ENCODE measurements around the gene SLAMF1. TPM values are rescaled to one million over a fixed set of nuclear protein-coding genes. Genes with fewer than 3 reads are reported as not detected.
"Not testable (repeated sequence)": the region's sequence is repeated elsewhere in the genome, so short reads cannot be mapped to it uniquely, and the experiment has no call there.

SLAMF1 gene
- total RNA-seq, 1 donor from 2014 or later: 6.9 TPM

- H3K36me3 ChIP-seq: no peaks in the 10 kb centered on the region
- no peaks in the 10 kb centered on the region for H3K9me3 ChIP-seq
- H3K27me3 ChIP-seq: no peaks in the 10 kb centered on the region
- intact Hi-C loops (cut with DNase I): no loop called here
- no peaks in the 10 kb centered on the region for H3K4me1 ChIP-seq
- no peak for TF ChIP-seq POLR2A (IDR thresholded peaks at IDR 0.05)
- no peak for TF ChIP-seq POLR2AphosphoS5 (IDR thresholded peaks at IDR 0.05; ENCODE audit: insufficient read depth in 1 of 2, low read depth in 1 of 2)
- no peak for TF ChIP-seq CTCF (IDR thresholded peaks at IDR 0.05)
- DNase-seq (ENCODE audit: extremely low spot score in 2 of 2): no peak
- no peak overlapping the region for H3K27ac ChIP-seq
- H3K4me3 ChIP-seq: no peak overlapping the region
Observed at GRCh38 chr1:160569806-160570205, 77.0 kb downstream of the SLAMF1 start.

- H3K27ac ChIP-seq: no peak overlapping the region
- TF ChIP-seq POLR2AphosphoS5 (IDR thresholded peaks at IDR 0.05; ENCODE audit: insufficient read depth in 1 of 2, low read depth in 1 of 2) (no peak), POLR2A (IDR thresholded peaks at IDR 0.05) (no peak), CTCF (IDR thresholded peaks at IDR 0.05) (no peak)
- no peak for DNase-seq (ENCODE audit: extremely low spot score in 2 of 2)
- intact Hi-C loops (cut with DNase I): no loop called here
- no peaks in the 10 kb centered on the region for H3K4me1 ChIP-seq
- no peak overlapping the region for H3K4me3 ChIP-seq
- no peaks in the 10 kb centered on the region for H3K9me3 ChIP-seq
- H3K36me3 ChIP-seq: no peaks in the 10 kb centered on the region
- no peaks in the 10 kb centered on the region for H3K27me3 ChIP-seq
Observed at GRCh38 chr1:160567858-160568682, 78.8 kb downstream of the SLAMF1 start.

DNA sequence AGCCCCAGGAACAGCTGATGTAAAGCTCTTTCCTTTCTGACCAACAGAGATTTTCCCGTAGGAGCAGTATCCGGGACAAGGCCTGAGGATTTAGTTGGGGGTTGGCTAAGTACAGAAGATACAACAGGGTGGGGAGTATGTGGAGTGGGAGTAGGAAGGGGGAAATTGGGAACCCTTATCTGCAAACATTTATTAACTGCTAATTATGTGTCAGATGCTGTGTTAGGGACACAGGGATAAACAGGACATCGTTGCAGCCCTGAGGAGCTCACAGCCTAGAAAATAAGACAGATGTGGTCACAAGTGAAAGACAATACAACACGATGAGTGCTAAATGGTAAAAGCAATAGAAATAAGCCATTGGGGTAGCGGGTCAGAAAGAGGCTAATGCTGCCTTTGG, 79.5 kb downstream of the SLAMF1 start:
- Histone ChIP-seq H3K27me3 (no peaks in the 10 kb centered on the region), H3K36me3 (no peaks in the 10 kb centered on the region), H3K4me3 (no peak overlapping the region), H3K9me3 (no peaks in the 10 kb centered on the region), H3K4me1 (no peaks in the 10 kb centered on the region), H3K27ac (no peak overlapping the region)
- no peak for TF ChIP-seq CTCF (IDR thresholded peaks at IDR 0.05)
- no peak for TF ChIP-seq POLR2AphosphoS5 (IDR thresholded peaks at IDR 0.05; ENCODE audit: insufficient read depth in 1 of 2, low read depth in 1 of 2)
- TF ChIP-seq POLR2A (IDR thresholded peaks at IDR 0.05): no peak
- DNase-seq (ENCODE audit: extremely low spot score in 2 of 2): no peak
- intact Hi-C loops (cut with DNase I): no loop called here

DNA sequence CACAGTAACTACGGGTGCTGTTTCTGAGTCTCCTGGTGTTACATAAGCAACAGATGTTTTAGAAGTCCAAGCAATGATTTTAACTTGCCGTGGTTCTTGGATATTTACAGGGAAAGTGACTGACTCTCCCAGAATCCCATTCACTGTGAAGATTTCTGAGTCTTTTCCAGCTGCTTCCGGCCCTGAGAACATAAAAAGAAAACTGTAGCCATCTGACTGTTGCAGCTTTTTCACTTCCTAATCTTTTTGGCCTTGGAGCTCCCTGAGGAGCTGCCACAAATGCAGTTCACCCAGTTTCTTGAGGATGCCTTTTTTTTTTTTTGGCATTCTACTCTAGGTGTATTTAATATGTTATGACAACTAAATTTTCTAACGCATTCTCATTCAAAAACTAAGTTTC, 81.3 kb downstream of the SLAMF1 start:
- H3K4me3 ChIP-seq: no peak overlapping the region
- H3K9me3 ChIP-seq: no peaks in the 10 kb centered on the region
- no peak overlapping the region for H3K27ac ChIP-seq
- no peaks in the 10 kb centered on the region for H3K4me1 ChIP-seq
- TF ChIP-seq POLR2AphosphoS5 (IDR thresholded peaks at IDR 0.05; ENCODE audit: insufficient read depth in 1 of 2, low read depth in 1 of 2) (no peak), POLR2A (IDR thresholded peaks at IDR 0.05) (no peak), CTCF (IDR thresholded peaks at IDR 0.05) (no peak)
- no peaks in the 10 kb centered on the region for H3K36me3 ChIP-seq
- no peaks in the 10 kb centered on the region for H3K27me3 ChIP-seq
- intact Hi-C loops (cut with DNase I): no loop called here
- no peak for DNase-seq (ENCODE audit: extremely low spot score in 2 of 2)

DNA sequence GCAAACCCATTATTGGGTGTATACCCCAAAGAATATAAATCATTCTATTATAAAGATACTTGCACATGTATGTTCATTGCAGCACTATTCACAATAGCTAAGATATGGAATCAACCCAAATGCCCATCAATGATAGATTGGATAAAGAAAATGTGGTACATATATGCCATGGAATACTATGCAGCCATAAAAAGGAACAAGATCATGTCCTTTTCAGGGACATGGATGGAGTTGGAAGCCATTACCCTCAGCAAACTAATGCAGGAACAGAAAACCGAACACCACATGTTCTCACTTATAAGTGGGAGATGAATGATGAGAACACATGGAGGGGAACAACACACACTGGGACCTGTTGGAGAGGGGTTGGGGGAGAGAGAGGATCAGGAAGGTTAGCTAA, 83.6 kb downstream of the SLAMF1 start:
- H3K36me3 ChIP-seq; H3K27ac ChIP-seq; H3K9me3 ChIP-seq; H3K4me3 ChIP-seq; DNase-seq (ENCODE audit: extremely low spot score in 2 of 2); H3K4me1 ChIP-seq; intact Hi-C loops (cut with DNase I); H3K27me3 ChIP-seq: not testable (repeated sequence)

- intact Hi-C loops (cut with DNase I); DNase-seq (ENCODE audit: extremely low spot score in 2 of 2); H3K36me3 ChIP-seq; H3K4me1 ChIP-seq; H3K27ac ChIP-seq; H3K27me3 ChIP-seq; H3K4me3 ChIP-seq; H3K9me3 ChIP-seq: not testable (repeated sequence)
Observed at GRCh38 chr1:160562745-160563144, 84.1 kb downstream of the SLAMF1 start.

Measured in vagina (tissue), 2 donors.